HepG2 (cell line): ENCODE data around the gene TAF5. TPM values are rescaled to one million over a fixed set of nuclear protein-coding genes. Genes with fewer than 3 reads are reported as not detected.

Source experiments
- CBX1 ChIP-seq: IDR thresholded peaks from one replicate; pipeline ENCODE4 v1.6.1; 2016; ENCODE audit warnings: antibody characterized with exemption, low read depth
- CREBL2 ChIP-seq: sonication (generic); formaldehyde crosslinking; IDR thresholded peaks from 2 replicates; pipeline ENCODE4 v1.8.1; 2023; ENCODE audit warnings: missing genetic modification reagents, mild to moderate bottlenecking, borderline replicate concordance
- FOXP4 ChIP-seq: sonication (generic); formaldehyde crosslinking; IDR thresholded peaks from 2 replicates; pipeline ENCODE4 v1.4.0; 2020; ENCODE audit warnings: missing genetic modification reagents
- HNF4A ChIP-seq: sonication (generic); formaldehyde crosslinking; IDR thresholded peaks from 2 replicates; pipeline ENCODE4 v1.4.0; 2020; ENCODE audit warnings: missing genetic modification reagents
- MAF1 ChIP-seq: sonication (generic); formaldehyde crosslinking; IDR thresholded peaks from 2 replicates; pipeline ENCODE4 v1.5.0; 2020; ENCODE audit warnings: missing genetic modification reagents, borderline replicate concordance
- MAFF ChIP-seq: IDR thresholded peaks from 2 replicates; pipeline ENCODE4 v1.6.1; 2011; ENCODE audit warnings: low read depth, low read length, improper control_type of control experiment
- SALL1 ChIP-seq: sonication (generic); formaldehyde crosslinking; IDR thresholded peaks from 2 replicates; pipeline ENCODE4 v1.8.0; 2022; ENCODE audit warnings: mild to moderate bottlenecking, missing genetic modification reagents
- SCMH1 ChIP-seq: sonication (generic); formaldehyde crosslinking; IDR thresholded peaks from 2 replicates; pipeline ENCODE4 v1.9.0; 2021; ENCODE audit warnings: missing genetic modification reagents, mild to moderate bottlenecking, borderline replicate concordance
- SMAD3 ChIP-seq: sonication (generic); formaldehyde crosslinking; IDR thresholded peaks from 2 replicates; pipeline ENCODE4 v1.4.0; 2020; ENCODE audit warnings: missing genetic modification reagents
- TEF ChIP-seq: sonication (generic); formaldehyde crosslinking; IDR thresholded peaks from 2 replicates; pipeline ENCODE4 v1.5.0; 2020; ENCODE audit warnings: missing genetic modification reagents
- TFDP2 ChIP-seq: sonication (generic); formaldehyde crosslinking; IDR thresholded peaks from 2 replicates; pipeline ENCODE4 v1.4.0; 2020; ENCODE audit warnings: missing genetic modification reagents
- ZFP37 ChIP-seq: sonication (generic); formaldehyde crosslinking; IDR thresholded peaks from 2 replicates; pipeline ENCODE4 v1.4.0; 2020; ENCODE audit warnings: missing genetic modification reagents, borderline replicate concordance
- ZNF138 ChIP-seq: sonication (generic); formaldehyde crosslinking; IDR thresholded peaks from 2 replicates; pipeline ENCODE4 v1.5.0; 2020; ENCODE audit warnings: mild to moderate bottlenecking, low read depth, missing genetic modification reagents
- ZNF318 ChIP-seq: sonication (generic); formaldehyde crosslinking; IDR thresholded peaks from 2 replicates; pipeline ENCODE4 v1.4.0; 2020; ENCODE audit warnings: mild to moderate bottlenecking, missing genetic modification reagents
- ZNF598 ChIP-seq: sonication (generic); formaldehyde crosslinking; IDR thresholded peaks from 2 replicates; pipeline ENCODE4 v1.5.1; 2020; ENCODE audit warnings: mild to moderate bottlenecking, missing genetic modification reagents, borderline replicate concordance
- ZNF7 ChIP-seq: IDR thresholded peaks from 2 replicates; pipeline ENCODE4 v1.6.1; 2016; ENCODE audit warnings: missing biosample characterization, missing genetic modification reagents
- polyA plus RNA-seq, 8 experiments: library from polyadenylated mRNA; depleted of rRNA in 3 of 8; stranded (reverse) in 7 of 8; unstranded in 1 of 8; fragments of >200 nt; fragmentation: Illumina TruSeq in 4 of 8; extraction: Trizol in 4 of 8; gene quantifications; 2 replicates each; pipeline versions ENCODE4 v1.2.1 to v1.2.3, GENCODE V29; 2011 to 2016; ENCODE audit warnings: low read depth in 4 of 8, missing spikeins in 1 of 8, mixed read lengths in 1 of 8; ENCODE audit not compliant: insufficient read depth in 1 of 8
- total RNA-seq, 5 experiments: library from RNA; depleted of rRNA; stranded (reverse); fragments of >200 nt; fragmentation: Illumina TruSeq; extraction: Trizol; gene quantifications; 2 replicates each; pipeline ENCODE4 v1.2.3, GENCODE V29; 2016; ENCODE audit warnings: low read depth in 1 of 5

The TAF5 gene
- total and polyA plus RNA-seq, 2 of the 13 experiments (the other 11 are each of a cell fraction or from before 2014, with no cell fraction given): 3.8 to 8.7 TPM

- TF ChIP-seq ZNF318 (no peak), SALL1 (CRISPR knock-in tag) (no peak; the same call in none of the 2 replicates), CBX1 (peak; percentile 77), SCMH1 (no peak), ZNF138 (CRISPR knock-in tag) (no peak), TEF (CRISPR knock-in tag) (peak; percentile 54; the same call in 1 of the 2 replicates), ZNF598 (no peak), MAF1 (CRISPR knock-in tag) (no peak; the same call in 1 of the 2 replicates), CREBL2 (CRISPR knock-in tag) (no peak), TFDP2 (CRISPR knock-in tag) (peak; percentile 77), MAFF (no peak), ZNF7 (no peak), HNF4A (CRISPR knock-in tag) (no peak), SMAD3 (peak; percentile 81; the same call in 1 of the 2 replicates), FOXP4 (CRISPR knock-in tag) (peak; percentile 10; the same call in 1 of the 2 replicates), ZFP37 (CRISPR knock-in tag) (peak; percentile 58; the same call in 1 of the 2 replicates)
Measured at GRCh38 chr10:103396067-103396788, 28.5 kb downstream of the TAF5 start, which contains the start of the genes ATP5MK and PDCD11 (continued).
